Measurements from ENCODE around the gene LRBA.

GRCh38 chr4:150974750-150975149 is 40.3 kb downstream of the LRBA start:
- TF ChIP-seq CTCF (IDR thresholded peaks at IDR 0.05 in 2 of 3, conservative IDR thresholded peaks at IDR 0.05 in 1 of 3; ENCODE audit: insufficient read depth in 2 of 3, low read depth in 1 of 3, low read length in 3 of 3) (no peak), KLF16 (IDR thresholded peaks at IDR 0.05) (no peak), POU5F1 (IDR thresholded peaks at IDR 0.05; ENCODE audit: borderline replicate concordance, low read depth, low read length, partially characterized antibody) (no peak), SMARCA5 (IDR thresholded peaks at IDR 0.05) (no peak), EP300 (IDR thresholded peaks at IDR 0.05; ENCODE audit: low read length) (no peak), CREB3 (tag; conservative IDR thresholded peaks at IDR 0.05; ENCODE audit: low read depth) (no peak), ATF1 (CRISPR knock-in tag; IDR thresholded peaks at IDR 0.05) (no peak), ATF1 (tag; IDR thresholded peaks at IDR 0.05) (no peak), ZNF232 (CRISPR knock-in tag; IDR thresholded peaks at IDR 0.05) (no peak), SRSF3 (IDR thresholded peaks at IDR 0.05; ENCODE audit: insufficient read depth, low read length) (no peak), PPARD (CRISPR knock-in tag; IDR thresholded peaks at IDR 0.05) (no peak), CBX5 (IDR thresholded peaks at IDR 0.05; ENCODE audit: borderline replicate concordance, low read depth) (no peak), TEAD4 (IDR thresholded peaks at IDR 0.05; ENCODE audit: low read length) (no peak), TEAD4 (CRISPR knock-in tag; IDR thresholded peaks at IDR 0.05; ENCODE audit: borderline replicate concordance) (no peak), THRAP3 (IDR thresholded peaks at IDR 0.05; ENCODE audit: borderline replicate concordance) (no peak), ZBTB2 (IDR thresholded peaks at IDR 0.05) (no peak)

All from K562 (cell line).